Fibroblast of the aortic adventitia (primary cell): ENCODE measurements around the gene TBX18. TPM values are rescaled to one million over a fixed set of nuclear protein-coding genes. Genes with fewer than 3 reads are reported as not detected.

ENCODE experiments used
- DNase-seq: peaks from one replicate; pipeline ENCODE4 v3.0.0-alpha.2; 2010; ENCODE audit warnings: low read depth
- H3K4me3 ChIP-seq: 2 replicates; pipeline ENCODE4 v1.5.1; 2011; ENCODE audit warnings: low read depth, mild to moderate bottlenecking, control low read depth, low read length, moderate library complexity
- CTCF ChIP-seq: IDR thresholded peaks from 2 replicates; pipeline ENCODE4 v1.5.1; 2011; ENCODE audit warnings: mild to moderate bottlenecking, low read length, control low read depth, inconsistent platforms; ENCODE audit not compliant: insufficient read depth
- total RNA-seq: library from RNA; depleted of rRNA; stranded (reverse); fragments of >200 nt; gene quantifications from 2 replicates; pipeline ENCODE4 v1.2.3, GENCODE V29; 2012; ENCODE audit warnings: low replicate concordance

Gene TBX18
- total RNA-seq, 1 donor: 27.1 TPM

- DNase-seq: peak; percentile 76
- no peak for TF ChIP-seq CTCF
- no peak overlapping the region for H3K4me3 ChIP-seq
Observed at GRCh38 chr6:84687431-84687830, 77.0 kb downstream of the TBX18 start.

- no peak for DNase-seq
- peak; percentile 52 for TF ChIP-seq CTCF
- H3K4me3 ChIP-seq: no peak overlapping the region
Observed at GRCh38 chr6:84685983-84686584, 78.3 kb downstream of the TBX18 start.

- no peak for DNase-seq
- H3K4me3 ChIP-seq: no peak overlapping the region
- no peak for TF ChIP-seq CTCF
Observed at GRCh38 chr6:84681693-84682326, 82.6 kb downstream of the TBX18 start.

GRCh38 chr6:84675651-84676050 is 88.7 kb downstream of the TBX18 start:
- no peak for DNase-seq
- H3K4me3 ChIP-seq: no peak overlapping the region

GRCh38 chr6:84674395-84674794 is 90.0 kb downstream of the TBX18 start:
- DNase-seq: no peak
- no peak overlapping the region for H3K4me3 ChIP-seq
- no peak for TF ChIP-seq CTCF

More at GRCh38 chr6:84675651-84676050, 88.7 kb downstream of the TBX18 start:
- TF ChIP-seq CTCF: no peak

- H3K4me3 ChIP-seq: no peak overlapping the region
- DNase-seq: no peak
- TF ChIP-seq CTCF: no peak
Observed at GRCh38 chr6:84671183-84671582, 93.2 kb downstream of the TBX18 start.
